HPDE6-E6E7 (cell line): ENCODE measurements around the gene OR4C12.
A peak's percentile ranks its signal among the peaks of the same experiment; 100 is the strongest.
"Not testable (repeated sequence)": the region's sequence is repeated elsewhere in the genome, so short reads cannot be mapped to it uniquely, and the experiment has no call there.

ENCODE experiments used
- DNase-seq: peaks from one replicate; pipeline ENCODE4 v3.0.0; 2011; ENCODE audit warnings: missing footprints; ENCODE audit errors: extremely low spot score

OR4C12 gene

GRCh38 chr11:49982435-49982834, at the start of gene OR4C12:
Gene OR4C12, minus strand, starts transcription at chr11:49982535. Its CDS starts 34 bp downstream, at chr11:49982501.
- DNase-seq, result not testable (repeated sequence)

GRCh38 chr11:50030193-50030592, 47.9 kb upstream of the OR4C12 start:
- no peak for DNase-seq

- peak; percentile 5 for DNase-seq
Measured at GRCh38 chr11:49995565-49995964, 13.2 kb upstream of the OR4C12 start.

- not testable (repeated sequence) for DNase-seq
Measured at GRCh38 chr11:49973439-49973838, 8.9 kb downstream of the OR4C12 start.

GRCh38 chr11:49952091-49952490, 30.2 kb downstream of the OR4C12 start, which contains the start of gene OR4C13:
Gene OR4C13, plus strand, starts transcription at chr11:49952391. Its CDS starts 32 bp downstream, at chr11:49952423.
- no peak for DNase-seq

- DNase-seq, result not testable (repeated sequence)
Measured at GRCh38 chr11:49948701-49949100, 33.6 kb downstream of the OR4C12 start.
